Transverse colon (tissue), 3 donors: Measurements from ENCODE around the gene MADD.

Source experiments
- CTCF ChIP-seq, 5 experiments: fragments of 200-600 bp in 3 of 5; fragments of 450-650 bp in 2 of 5; sonication (generic) in 3 of 5; IDR thresholded peaks; 1 replicate in 2 of 5; 2 replicates in 3 of 5; pipeline ENCODE4 v1.5.1; 2016 to 2017; ENCODE audit warnings: antibody characterized with exemption in 5 of 5, inconsistent platforms in 3 of 5, mild to moderate bottlenecking in 2 of 5, moderate library complexity in 1 of 5
- EP300 ChIP-seq: sonication (generic); formaldehyde crosslinking; IDR thresholded peaks from one replicate; pipeline ENCODE4 v1.6.1; 2017; ENCODE audit warnings: antibody characterized with exemption, low read depth
- POLR2A ChIP-seq: fragments of 450-650 bp; IDR thresholded peaks from one replicate; pipeline ENCODE4 v1.6.1; 2016; ENCODE audit warnings: antibody characterized with exemption, mild to moderate bottlenecking, moderate library complexity

- no peak for TF ChIP-seq CTCF (IDR thresholded peaks at IDR 0.05)
- no peak for TF ChIP-seq EP300
- no peak for TF ChIP-seq POLR2A
Measured at GRCh38 chr11:47249378-47249715, 20.6 kb upstream of the MADD start.
